Iris pigment epithelial cell (primary cell): Measurements from ENCODE around the gene PLCH2.

Experiments used
- DNase-seq: peaks from one replicate; pipeline ENCODE4 v3.0.0-alpha.2; 2011; ENCODE audit warnings: low read depth

PLCH2 gene

DNA sequence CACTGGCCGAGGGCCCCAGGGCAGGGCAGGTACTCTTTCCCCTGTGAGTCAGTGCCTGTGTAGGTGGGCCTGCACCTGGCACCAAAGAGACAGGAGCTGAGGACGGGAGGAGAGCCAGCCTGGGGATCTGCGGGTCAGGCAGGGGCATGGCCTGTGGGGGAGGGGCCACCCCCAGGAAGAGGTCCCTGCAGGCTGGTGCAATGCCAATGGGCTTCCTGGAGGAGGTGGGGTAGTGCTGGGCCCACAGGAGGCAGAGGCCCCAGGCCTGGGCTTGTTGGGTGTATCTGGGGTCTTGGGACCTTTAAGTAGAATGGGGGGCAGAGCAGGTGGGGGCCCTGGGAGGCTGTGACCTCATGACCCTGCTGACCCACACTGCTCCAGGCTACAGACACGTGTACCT is 23.2 kb downstream of the PLCH2 start:
- no peak for DNase-seq

DNA sequence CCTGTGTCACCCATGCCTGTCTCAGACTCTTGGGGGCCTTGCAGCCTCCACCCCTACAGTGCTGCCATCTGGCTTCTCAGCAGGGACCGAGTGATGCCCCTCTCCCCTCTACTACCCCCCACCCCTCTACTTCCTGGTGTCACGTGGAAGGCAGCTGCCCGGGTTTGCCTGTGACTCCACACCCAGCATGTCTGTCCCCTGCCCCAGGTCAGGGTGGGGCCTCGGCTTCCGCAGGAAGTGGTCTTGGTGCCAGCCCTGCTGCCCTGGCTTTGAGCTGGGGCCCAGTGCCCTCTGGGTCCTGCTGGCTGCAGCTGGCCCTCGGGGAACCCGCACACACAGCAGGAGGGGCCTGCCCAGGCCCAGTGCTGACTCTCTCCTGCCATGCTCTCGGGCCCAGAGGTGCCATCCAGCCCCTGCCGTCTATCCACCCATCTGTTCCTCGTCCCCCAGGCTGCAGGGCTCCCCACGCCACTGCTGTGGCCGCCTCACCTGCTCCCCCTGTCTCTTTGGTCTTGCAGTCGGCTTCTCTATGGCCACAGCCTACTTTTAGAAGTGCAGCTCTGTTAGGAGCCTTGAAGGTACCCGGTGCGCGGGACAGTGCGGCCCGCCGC is 24.0 kb downstream of the PLCH2 start:
- no peak for DNase-seq

DNA sequence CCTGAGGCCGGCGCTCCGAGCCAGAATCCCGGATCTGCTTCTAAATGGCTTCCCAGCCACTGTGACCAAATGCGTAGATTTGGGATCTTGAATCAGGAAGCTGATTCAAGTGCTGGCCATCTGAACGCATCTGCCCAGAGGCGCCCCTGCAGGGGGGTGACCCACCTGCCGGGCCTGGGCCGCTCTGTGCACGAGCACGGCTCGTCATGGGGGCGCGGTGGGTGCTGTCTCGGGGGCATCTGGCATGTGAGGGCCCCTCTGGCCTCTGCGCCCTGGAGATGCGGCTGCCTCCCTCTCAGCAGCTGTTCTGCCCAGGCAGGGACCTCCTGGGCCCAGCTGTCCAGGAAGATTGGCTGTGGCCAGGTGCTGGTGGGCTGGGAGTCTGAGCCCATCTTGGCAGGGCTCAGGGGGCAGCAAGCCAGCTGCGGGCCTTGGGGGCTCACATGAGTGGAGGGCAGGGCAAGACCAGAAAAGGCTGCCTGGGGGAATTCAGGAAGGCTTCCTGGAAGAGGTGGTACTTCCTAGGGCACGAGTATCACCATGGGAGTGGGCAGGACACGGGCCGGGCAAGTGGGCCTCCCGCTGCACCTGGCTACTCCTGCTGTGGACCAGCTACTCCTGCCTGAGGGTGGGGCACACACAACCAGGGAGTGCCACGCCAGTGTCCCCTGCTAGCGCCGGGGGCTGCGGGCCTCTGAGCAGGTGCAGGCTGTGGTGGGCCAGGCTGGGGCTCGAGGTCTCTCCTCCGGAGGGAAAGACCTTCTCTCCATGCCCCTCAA is 25.1 kb downstream of the PLCH2 start:
- no peak for DNase-seq

DNA sequence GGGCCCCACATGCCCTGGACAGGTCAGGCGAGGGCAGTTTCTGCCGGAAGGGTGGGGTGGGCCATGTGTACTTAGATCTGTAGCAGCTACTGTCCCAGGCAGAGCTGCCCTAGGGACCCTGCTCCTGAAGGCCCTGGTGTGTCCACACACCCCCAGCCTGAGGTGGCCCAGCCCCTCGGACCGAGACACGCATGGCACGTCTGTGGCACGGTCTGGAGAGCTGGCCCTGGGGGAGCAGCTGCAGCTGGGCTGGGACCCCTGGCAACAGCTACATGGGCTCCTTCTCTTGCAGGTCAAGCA is 25.7 kb downstream of the PLCH2 start:
- DNase-seq: no peak

DNA sequence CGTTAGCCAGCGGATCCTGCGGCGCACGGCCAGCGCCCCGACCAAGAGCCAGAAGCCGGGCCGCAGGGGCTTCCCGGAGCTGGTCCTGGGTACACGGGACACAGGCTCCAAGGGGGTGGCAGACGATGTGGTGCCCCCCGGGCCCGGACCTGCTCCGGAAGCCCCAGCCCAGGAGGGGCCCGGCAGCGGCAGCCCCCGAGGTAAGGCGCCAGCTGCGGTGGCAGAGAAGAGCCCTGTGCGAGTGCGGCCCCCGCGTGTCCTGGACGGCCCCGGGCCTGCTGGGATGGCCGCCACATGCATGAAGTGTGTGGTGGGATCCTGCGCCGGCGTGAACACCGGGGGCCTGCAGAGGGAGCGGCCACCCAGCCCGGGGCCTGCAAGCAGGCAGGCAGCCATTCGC is 26.1 kb downstream of the PLCH2 start:
- no peak for DNase-seq

DNA sequence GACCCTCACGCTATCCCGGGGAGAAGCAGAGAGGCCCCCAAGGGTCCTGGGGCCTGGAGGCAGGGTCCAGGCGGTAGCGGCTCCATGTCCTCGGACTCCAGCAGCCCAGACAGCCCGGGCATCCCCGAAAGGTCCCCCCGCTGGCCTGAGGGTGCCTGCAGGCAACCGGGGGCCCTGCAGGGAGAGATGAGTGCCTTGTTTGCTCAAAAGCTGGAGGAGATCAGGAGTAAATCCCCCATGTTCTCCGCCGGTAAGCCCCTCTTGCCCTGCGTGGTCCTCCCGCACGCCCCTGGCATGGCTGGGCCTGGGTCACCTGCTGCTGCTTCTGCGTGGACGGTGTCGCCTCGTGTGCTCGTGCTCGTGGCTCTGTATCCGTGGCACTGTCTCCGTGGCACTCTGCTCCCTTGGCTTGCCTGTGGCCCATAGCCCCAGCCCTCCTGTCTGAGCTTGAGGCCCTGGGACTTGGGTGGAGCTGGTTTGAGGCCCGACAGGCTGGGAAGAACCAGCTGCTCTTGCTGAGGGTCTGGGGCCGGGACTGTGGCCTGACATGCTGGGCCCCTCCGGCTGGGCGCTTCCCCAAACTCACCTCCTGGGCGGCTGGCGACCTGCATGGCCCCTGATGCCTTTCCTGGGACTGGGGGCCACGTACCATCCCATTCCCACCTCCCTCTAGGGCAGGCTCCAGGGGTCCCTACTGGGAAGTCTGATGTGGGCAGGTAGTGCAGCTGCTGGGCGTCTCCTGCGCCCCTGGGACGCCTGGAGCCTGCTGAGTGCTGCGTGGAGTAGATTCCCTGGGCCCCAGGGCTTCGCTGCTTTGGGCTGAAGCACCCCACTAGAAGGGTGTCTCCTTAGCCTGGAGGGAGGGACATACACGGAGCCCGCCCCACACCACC is 26.8 kb downstream of the PLCH2 start:
- no peak for DNase-seq

DNA sequence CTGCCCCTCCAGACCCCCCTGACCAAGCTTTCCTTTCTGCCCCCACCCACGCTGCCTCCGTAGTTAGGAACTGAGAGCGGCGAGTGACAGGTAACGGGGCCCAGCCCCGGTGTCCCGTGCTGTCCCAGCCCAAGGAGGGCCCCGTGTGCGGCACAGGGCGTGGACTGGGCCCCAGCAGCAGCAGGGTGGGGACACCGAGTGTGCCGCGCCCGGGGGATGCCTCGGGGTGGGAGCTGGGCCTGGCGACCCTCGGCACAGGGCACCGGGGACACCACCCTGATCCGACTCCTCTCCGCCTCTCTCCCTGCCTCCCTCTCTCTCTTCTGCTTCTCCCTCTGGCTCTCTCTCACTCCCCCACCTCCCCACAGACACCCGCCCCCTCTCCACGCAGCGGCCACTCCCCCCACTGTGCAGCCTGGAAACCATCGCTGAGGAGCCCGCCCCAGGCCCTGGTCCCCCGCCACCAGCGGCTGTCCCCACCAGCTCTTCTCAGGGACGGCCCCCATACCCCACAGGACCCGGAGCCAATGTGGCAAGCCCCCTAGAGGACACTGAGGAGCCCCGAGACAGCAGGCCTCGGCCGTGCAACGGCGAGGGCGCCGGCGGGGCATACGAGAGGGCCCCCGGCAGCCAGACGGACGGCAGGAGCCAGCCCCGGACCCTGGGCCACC is 27.6 kb downstream of the PLCH2 start:
- DNase-seq: no peak

DNA sequence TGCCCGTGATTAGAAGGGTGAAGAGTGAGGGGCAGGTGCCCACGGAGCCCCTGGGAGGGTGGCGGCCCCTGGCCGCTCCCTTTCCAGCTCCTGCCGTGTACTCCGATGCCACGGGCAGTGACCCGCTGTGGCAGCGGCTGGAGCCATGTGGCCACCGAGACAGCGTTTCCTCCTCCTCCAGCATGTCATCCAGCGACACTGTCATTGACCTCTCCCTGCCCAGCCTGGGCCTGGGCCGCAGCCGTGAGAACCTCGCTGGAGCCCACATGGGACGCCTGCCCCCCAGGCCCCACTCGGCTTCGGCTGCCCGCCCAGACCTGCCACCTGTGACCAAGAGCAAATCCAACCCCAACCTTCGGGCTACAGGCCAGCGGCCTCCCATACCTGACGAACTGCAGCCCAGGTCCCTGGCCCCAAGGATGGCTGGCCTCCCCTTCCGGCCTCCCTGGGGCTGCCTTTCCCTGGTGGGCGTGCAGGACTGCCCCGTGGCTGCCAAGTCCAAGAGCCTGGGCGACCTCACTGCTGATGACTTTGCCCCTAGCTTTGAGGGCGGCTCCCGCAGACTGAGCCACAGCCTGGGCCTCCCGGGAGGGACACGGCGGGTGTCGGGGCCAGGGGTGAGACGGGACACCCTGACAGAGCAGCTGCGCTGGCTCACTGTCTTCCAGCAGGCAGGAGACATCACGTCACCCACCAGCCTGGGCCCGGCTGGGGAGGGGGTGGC is 28.3 kb downstream of the PLCH2 start:
- no peak for DNase-seq

DNA sequence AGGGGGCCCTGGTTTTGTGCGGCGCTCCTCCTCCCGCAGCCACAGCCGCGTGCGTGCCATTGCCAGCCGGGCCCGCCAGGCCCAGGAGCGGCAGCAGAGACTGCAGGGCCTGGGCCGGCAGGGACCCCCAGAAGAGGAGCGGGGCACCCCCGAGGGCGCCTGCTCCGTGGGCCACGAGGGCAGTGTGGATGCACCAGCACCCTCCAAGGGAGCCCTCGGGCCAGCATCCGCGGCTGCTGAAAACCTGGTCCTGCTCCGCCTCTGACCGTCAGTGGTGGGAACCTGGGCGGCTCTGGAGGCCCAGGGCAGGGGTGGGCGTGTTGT is 28.8 kb downstream of the PLCH2 start:
- no peak for DNase-seq

DNA sequence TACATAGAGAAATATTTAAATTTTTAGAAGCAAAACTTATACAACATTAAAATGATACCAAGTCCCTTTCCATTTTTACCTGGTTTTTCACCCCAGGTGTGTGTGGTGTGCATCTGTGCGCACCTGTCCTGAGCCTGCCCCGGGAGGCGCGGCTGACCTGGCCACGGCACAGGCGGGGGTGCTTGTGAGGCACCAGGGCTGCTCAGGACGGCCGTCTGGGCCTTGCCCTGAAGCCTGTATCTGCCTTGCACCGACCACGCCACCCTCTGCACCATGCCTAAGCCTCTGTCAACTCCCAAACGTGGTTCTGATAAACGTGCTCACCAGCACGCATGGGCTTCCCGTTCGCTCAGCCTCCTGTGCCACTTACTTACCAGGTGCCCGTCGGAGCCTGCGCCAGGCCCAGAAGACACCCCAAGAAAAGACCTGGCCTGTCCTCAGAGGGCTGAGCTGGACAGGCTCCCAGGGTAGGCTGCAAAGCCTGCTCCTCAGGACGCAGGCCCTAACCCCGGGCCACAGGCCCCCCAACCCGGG is 29.4 kb downstream of the PLCH2 start:
- DNase-seq: no peak

DNA sequence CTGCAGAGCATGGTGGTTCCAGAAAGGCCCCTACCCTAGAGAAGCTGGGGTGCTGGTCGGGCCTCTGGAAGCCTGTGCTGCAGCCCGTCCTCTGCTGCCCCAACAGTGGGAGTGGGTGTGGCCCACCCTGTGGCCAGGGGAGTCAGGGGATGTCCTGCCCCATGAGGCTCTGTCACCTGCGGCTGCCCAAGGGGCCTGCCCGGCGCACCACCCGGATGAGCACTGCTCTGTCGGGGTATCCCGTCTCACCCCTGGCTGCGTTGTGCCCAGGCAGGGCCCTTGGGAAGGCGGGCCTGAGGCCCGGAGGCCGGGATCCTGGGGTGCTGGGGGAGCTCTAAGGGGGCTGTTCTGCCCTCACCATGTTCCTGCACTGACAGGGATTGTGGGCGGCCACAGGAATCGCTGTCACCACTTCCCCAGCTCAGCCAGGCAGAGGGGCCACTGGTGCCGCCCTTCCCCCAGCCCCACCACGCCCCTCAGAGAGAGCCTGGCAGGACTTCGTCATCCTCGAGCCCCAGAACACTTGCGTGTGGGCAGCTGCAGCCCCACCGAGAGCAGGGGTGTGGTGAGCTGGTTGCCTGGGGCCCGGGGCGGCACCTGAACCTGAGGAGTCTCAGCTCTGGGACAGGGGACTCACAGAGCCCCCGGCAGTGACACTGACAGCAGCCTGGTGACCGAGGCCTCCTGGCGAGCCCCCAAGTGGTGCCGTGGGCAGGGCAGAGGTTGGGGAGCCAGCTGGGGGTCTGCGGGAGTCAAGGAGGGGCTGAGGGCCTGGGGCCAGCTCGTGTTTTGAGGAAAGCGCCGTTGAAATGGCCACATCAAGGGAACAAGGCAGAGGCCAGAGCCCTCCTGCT is 30.1 kb downstream of the PLCH2 start:
- no peak for DNase-seq

DNA sequence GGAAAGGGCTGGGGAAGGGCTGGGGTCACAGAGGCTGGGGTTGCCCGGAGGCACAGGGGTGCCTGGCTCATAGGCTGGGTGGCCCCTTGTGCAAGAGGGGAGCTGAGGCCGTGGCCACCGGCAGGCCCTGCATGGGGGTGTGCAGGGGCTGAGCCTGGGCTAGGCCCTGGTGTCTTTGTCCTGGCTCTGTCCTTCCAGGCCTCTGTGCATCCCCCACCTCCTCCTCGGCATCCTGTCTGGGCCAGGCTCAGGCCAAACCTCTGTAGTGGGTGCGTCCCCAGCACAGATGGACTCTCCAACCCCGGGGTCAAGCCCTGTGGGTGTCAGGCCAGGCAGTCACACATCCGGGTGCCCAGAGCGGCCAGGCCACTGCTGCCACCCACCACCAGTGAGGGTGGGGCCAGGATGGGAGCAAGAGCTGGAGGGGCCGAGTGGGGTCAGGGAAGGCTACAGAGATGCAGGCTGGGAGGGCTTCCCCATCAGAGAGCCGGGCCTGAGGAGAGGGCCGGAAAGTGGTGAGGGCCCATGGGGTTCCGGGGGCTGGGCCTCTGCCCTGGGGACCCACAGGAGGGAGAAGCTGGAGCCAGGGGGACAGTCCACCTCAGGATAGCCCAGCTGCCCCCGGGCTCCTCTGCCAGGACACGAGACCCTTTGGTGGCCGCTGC is 30.9 kb downstream of the PLCH2 start:
- no peak for DNase-seq

DNA sequence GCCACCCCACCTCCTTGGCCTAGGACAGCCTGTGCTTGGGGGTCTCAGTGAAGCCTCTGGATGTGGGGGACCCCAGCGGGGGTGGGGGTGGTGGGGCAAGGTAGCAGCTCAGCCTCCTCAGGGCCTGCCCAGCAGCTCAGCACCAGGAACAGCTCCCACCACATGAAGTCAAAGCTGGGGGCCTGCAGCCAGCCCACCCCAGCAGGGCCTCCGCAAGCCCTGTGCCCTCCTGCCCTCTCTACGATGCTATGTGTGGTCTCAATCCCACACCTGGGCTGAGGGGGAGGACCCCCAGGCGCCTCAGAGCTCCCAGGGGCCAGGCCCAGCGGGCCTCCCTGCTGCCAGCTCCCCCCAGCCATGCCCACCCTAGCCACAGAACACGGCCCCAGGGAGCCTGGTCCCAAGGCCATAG is 31.7 kb downstream of the PLCH2 start:
- DNase-seq: no peak

DNA sequence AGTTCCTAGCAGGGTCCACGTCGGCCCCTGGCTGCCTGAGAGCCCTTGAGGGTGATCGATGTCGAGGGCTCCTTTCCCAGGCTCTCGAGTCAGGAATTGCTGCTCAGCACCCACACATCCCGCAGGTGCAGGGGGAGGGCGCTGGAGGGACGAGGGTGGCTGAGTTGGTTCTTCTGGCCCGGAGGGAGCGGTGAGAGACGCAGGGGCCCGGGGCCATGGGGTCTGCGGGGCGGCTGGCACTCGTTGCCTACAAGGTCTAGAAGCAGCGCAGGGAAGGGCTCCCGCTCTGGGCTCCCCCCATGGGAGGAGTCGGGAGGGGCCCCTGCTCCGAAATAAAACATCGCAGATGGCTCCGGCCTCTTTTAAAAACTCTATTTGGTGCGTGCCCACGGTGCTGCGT is 32.1 kb downstream of the PLCH2 start:
- DNase-seq: no peak

DNA sequence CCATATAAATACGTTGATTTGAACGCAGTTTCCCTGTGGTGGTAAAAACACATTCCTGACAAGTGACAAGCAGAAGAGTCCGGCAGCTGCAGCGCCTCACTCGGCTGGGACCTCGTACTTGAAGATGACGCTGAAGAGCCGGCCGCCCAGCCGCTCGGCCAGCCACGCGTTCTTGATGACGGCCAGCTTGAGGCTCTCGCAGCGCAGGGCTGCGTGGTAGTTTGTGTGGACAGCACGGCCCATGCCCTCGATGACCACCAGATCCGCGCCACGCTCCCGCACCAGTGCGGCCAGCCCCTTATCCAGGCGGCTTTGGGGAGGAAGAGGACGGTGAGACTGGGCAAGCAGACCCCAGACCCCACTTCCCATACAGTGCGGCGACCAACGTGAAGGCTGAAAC is 32.7 kb downstream of the PLCH2 start:
- no peak for DNase-seq

DNA sequence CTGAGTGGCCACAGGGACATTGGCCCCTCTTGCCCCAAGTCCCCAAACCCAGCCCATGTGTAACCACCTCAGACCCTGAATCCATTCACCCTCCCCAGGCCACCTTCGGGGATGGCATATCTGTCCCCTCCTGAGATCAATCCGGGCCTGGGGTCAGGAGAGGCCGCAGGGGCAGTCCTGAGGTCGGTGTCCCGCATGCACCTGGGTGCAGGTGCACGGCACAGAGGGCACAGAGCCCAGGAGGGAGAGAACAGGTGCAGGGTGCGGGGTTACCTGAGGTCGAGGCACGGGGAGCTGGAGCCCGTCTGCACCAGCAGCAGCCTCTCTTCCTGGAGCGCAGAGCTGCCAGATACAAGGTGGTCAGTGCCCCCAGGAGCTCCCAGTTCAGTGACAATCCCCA is 33.5 kb downstream of the PLCH2 start:
- DNase-seq: no peak

DNA sequence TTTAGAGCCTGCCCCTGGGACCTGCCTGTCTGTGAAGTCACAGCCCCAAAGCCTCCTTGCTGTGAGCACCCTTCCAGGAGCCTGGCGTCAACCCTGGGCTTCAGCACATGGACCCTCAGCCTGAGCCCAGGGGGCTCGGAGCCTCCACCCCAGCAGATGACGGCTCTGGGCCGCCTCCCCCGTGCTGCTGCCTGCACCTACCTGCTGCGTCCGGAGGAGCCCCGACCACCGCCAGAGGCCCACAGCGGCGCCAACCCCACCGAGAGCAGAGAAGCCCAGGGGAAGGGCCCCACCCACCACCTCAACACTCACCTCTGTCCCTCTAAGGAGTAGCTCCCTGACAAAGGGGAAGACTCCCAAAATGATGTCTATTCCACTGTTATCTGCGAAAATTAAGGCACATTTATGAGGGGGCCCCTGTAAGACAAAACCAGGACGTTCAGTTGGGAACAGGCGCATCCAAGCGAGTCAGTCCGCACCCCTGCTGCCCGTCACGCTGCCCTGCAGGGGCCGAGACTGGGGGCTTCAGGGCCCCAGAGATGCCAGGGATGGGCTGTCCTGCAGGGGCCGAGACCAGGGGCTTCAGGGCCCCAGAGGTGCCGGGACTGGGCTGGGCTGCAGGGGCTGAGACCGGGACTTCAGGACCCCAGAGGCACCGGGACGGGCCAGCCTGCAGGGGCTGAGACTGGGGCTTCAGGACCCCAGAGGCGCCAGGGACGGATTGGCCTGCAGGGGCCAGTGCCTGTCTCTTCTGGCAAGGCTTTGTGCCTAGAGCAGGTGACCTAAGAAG is 34.5 kb downstream of the PLCH2 start:
- DNase-seq: no peak

DNA sequence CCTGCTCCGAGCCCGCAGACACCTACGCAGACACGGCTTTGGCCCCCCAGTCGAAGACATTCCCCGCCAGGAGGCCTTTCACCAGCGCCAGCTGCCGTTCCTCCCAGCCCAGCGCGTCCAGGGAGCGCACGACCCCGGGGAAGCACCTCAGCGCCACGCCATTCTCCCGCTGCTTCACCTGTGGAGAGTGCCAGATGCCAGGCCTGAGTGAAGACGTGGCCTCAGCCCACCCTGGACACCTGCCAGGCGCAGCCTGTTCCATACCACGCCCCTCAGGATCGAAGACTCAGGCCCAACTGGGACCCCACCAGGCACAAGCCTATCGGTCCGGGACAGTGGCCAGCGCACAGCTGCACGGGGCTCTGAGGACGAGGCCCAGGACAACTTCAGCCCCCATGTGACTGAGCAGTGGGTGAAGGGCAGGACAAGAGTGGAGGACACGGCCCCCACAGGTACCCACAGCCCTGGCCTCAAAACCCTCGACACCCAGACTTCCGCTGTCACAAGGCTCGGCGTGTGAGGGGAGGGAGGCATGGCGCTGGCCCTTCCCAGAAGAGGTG is 36.9 kb downstream of the PLCH2 start:
- no peak for DNase-seq
